ENCODE measurements around the gene NCAPG2. TPM values are rescaled to one million over a fixed set of nuclear protein-coding genes. Genes with fewer than 3 reads are reported as not detected.

Gene NCAPG2
- polyA plus RNA-seq, 1 donor, result 11.6 TPM

GRCh38 chr7:158601090-158601489 is 103.5 kb downstream of the NCAPG2 start:
- DNase-seq, result no peak

GRCh38 chr7:158596745-158597144 is 107.9 kb downstream of the NCAPG2 start:
- no peak for DNase-seq

- DNase-seq, result no peak
Observed at GRCh38 chr7:158596309-158596708, 108.3 kb downstream of the NCAPG2 start.

GRCh38 chr7:158595068-158595467 is 109.5 kb downstream of the NCAPG2 start:
- no peak for DNase-seq

- DNase-seq, result no peak
Observed at GRCh38 chr7:158592541-158592940, 112.1 kb downstream of the NCAPG2 start.

GRCh38 chr7:158591944-158592343 is 112.7 kb downstream of the NCAPG2 start:
- no peak for DNase-seq

GRCh38 chr7:158590181-158590530 is 114.4 kb downstream of the NCAPG2 start:
- DNase-seq, result no peak

GRCh38 chr7:158589653-158590052 is 115.0 kb downstream of the NCAPG2 start:
- DNase-seq, result no peak

- no peak for DNase-seq
Observed at GRCh38 chr7:158588878-158589442, 115.6 kb downstream of the NCAPG2 start.

- no peak for DNase-seq
Observed at GRCh38 chr7:158588085-158588877, 116.3 kb downstream of the NCAPG2 start.

- DNase-seq, result peak; percentile 32
Observed at GRCh38 chr7:158587162-158588084, 117.2 kb downstream of the NCAPG2 start, which contains the start of gene PTPRN2. Gene PTPRN2, minus strand, starts transcription at chr7:158587823.

GRCh38 chr7:158586499-158587161 is 118.0 kb downstream of the NCAPG2 start:
- no peak for DNase-seq

GRCh38 chr7:158585721-158586498 is 118.7 kb downstream of the NCAPG2 start:
- DNase-seq, result no peak

GRCh38 chr7:158584407-158584806 is 120.2 kb downstream of the NCAPG2 start:
- no peak for DNase-seq

GRCh38 chr7:158583810-158584209 is 120.8 kb downstream of the NCAPG2 start:
- no peak for DNase-seq

- DNase-seq, result no peak
Observed at GRCh38 chr7:158583143-158583542, 121.5 kb downstream of the NCAPG2 start.

GRCh38 chr7:158582089-158582456 is 122.5 kb downstream of the NCAPG2 start:
- no peak for DNase-seq

GRCh38 chr7:158581440-158582088 is 123.0 kb downstream of the NCAPG2 start:
- DNase-seq, result no peak
